HepG2 (cell line): ENCODE results near the gene PDZRN4. TPM values are rescaled to one million over a fixed set of nuclear protein-coding genes. Genes with fewer than 3 reads are reported as not detected.

Experiments used
- ATAC-seq: fragments of 200-7000 bp; cut with Tn5 transposase; 3 replicates; pipeline ENCODE4 v1.9.1; 2020; ENCODE audit warnings: mild to moderate bottlenecking, moderate library complexity
- BruUV-seq: library from RNA; stranded (reverse); fragments of 400-500 nt; replicated peaks from 2 replicates; lab custom pipeline; 2021; lab: Mats Ljungman, UMichigan
- CTCF ChIA-PET: fragments of 300-600 bp; formaldehyde crosslinking; extraction: SDS; loops from one replicate; lab custom pipeline; 2021; ENCODE audit warnings: low total read pairs, inconsistent platforms, low intra/inter-chr PET ratio; lab: Yijun Ruan, JAX
- POLR2A ChIA-PET: fragments of 350-600 bp; sonication (Branson Sonifier 250); formaldehyde crosslinking; loops from one replicate; lab custom pipeline; 2020; ENCODE audit warnings: antibody characterized with exemption, inconsistent platforms; lab: Yijun Ruan, JAX
- DNase-seq: peaks from one replicate; pipeline ENCODE4 v3.0.0-alpha.2; 2015; ENCODE audit warnings: low spot score
- FAIRE-seq: peaks from 3 replicates; lab custom pipeline; 2011; peaks lifted over from hg19 to GRCh38; lab: Jason Lieb, UNC
- H2AFZ ChIP-seq: one replicate; pipeline ENCODE4 v1.6.1; 2011; ENCODE audit warnings: low read length, inconsistent platforms
- H3K27ac ChIP-seq: fragments of 300-600 bp; 3 replicates; pipeline ENCODE4 v1.8.0; 2011; ENCODE audit warnings: mixed run types, mild to moderate bottlenecking, mixed read lengths, low read length, inconsistent platforms; ENCODE audit not compliant: insufficient read depth; ENCODE audit errors: extremely low read length
- H3K27me3 ChIP-seq, 2 experiments: fragments of 200-600 bp in 1 of 2; 2 replicates in 1 of 2; 3 replicates in 1 of 2; pipeline versions ENCODE4 v1.6.0 to v1.8.0; 2011; ENCODE audit warnings: low read length in 2 of 2, mild to moderate bottlenecking in 2 of 2, moderate library complexity in 2 of 2, inconsistent platforms in 1 of 2; ENCODE audit not compliant: insufficient read depth in 2 of 2, control insufficient read depth in 1 of 2
- H3K36me3 ChIP-seq, 2 experiments: fragments of 200-600 bp in 1 of 2; replicated peaks in 1 of 2; 2 replicates in 1 of 2; 3 replicates in 1 of 2; pipeline versions ENCODE4 v1.5.1 to v1.8.0; 2011; ENCODE audit warnings: low read length in 2 of 2, inconsistent platforms in 1 of 2; ENCODE audit not compliant: insufficient read depth in 2 of 2, control insufficient read depth in 1 of 2
- H3K4me1 ChIP-seq: 2 replicates; pipeline ENCODE4 v1.5.1; 2012; ENCODE audit warnings: low read length, inconsistent platforms; ENCODE audit not compliant: insufficient read depth
- H3K4me2 ChIP-seq: 2 replicates; pipeline ENCODE4 v1.6.0; 2011; ENCODE audit warnings: low read depth, low read length, inconsistent platforms
- H3K4me3 ChIP-seq, 3 experiments: fragments of 200-600 bp in 1 of 3; sonication (generic), shearing (Covaris generic) in 1 of 3; replicated peaks in 1 of 3; 2 replicates each; pipeline ENCODE4 v1.5.1; 2011 to 2016; ENCODE audit warnings: low read length in 3 of 3, inconsistent platforms in 2 of 3, low read depth in 2 of 3, mild to moderate bottlenecking in 2 of 3, control low read depth in 1 of 3, mixed read lengths in 1 of 3; ENCODE audit not compliant: insufficient read depth in 1 of 3
- H3K79me2 ChIP-seq: one replicate; pipeline ENCODE4 v1.6.1; 2011; ENCODE audit warnings: low read length, inconsistent platforms; ENCODE audit not compliant: insufficient read depth
- H3K9ac ChIP-seq: 2 replicates; pipeline ENCODE4 v1.6.0; 2011; ENCODE audit warnings: mild to moderate bottlenecking, low read depth, low read length, inconsistent platforms; ENCODE audit not compliant: insufficient read depth
- H3K9me3 ChIP-seq: 2 replicates; pipeline ENCODE4 v1.5.1; 2012; ENCODE audit warnings: mild to moderate bottlenecking, low read length
- H4K20me1 ChIP-seq: 2 replicates; pipeline ENCODE4 v1.6.0; 2011; ENCODE audit warnings: inconsistent platforms, mild to moderate bottlenecking, low read length, moderate library complexity; ENCODE audit not compliant: insufficient read depth
- DR1 ChIP-seq: sonication (generic); formaldehyde crosslinking; IDR thresholded peaks from 2 replicates; pipeline ENCODE4 v1.8.0; 2021; ENCODE audit warnings: mild to moderate bottlenecking, missing genetic modification reagents, inconsistent platforms
- E2F5 ChIP-seq: sonication (generic); formaldehyde crosslinking; conservative IDR thresholded peaks from 2 replicates; pipeline ENCODE4 v1.4.0; 2020; ENCODE audit warnings: missing genetic modification reagents
- FOXM1 ChIP-seq: sonication (generic); formaldehyde crosslinking; IDR thresholded peaks from 2 replicates; pipeline ENCODE4 v1.5.0; 2020; ENCODE audit warnings: missing genetic modification reagents
- GMEB1 ChIP-seq: sonication (generic); formaldehyde crosslinking; IDR thresholded peaks from 2 replicates; pipeline ENCODE4 v1.5.1; 2020; ENCODE audit warnings: missing genetic modification reagents, mild to moderate bottlenecking, borderline replicate concordance
- KLF9 ChIP-seq: IDR thresholded peaks from 2 replicates; pipeline ENCODE4 v1.6.1; 2016; ENCODE audit warnings: low read depth
- MBNL3 ChIP-seq: fragments of 250-450 bp; sonication (Bioruptor Pico); conservative IDR thresholded peaks from 2 replicates; pipeline ENCODE4 v1.8.0; 2022; ENCODE audit warnings: mild to moderate bottlenecking, inconsistent platforms
- WGBS: methylation state at CpG from one replicate; pipeline ENCODE4 v1.1.6; 2017; ENCODE audit warnings: low lambda C conversion rate; 5-methylcytosine and 5-hydroxymethylcytosine counted together
- in situ Hi-C: cut with HindIII; loops from 2 replicates; pipeline ENCODE4 v1.10.0; 2017; ENCODE audit warnings: low pct_unique_long_range_greater_than_20kb; ENCODE audit not compliant: extremely low pct_ligation_motif_present
- intact Hi-C: fragments of 100-400 bp; cut with micrococcal nuclease; formaldehyde crosslinking; loops from one replicate; pipeline ENCODE4 v1.10.0; 2022; ENCODE audit not compliant: unreplicated experiment
- polyA plus RNA-seq, 8 experiments: library from polyadenylated mRNA; depleted of rRNA in 3 of 8; stranded (reverse) in 7 of 8; unstranded in 1 of 8; fragments of >200 nt; fragmentation: Illumina TruSeq in 4 of 8; extraction: Trizol in 4 of 8; gene quantifications; 2 replicates each; pipeline versions ENCODE4 v1.2.1 to v1.2.3, GENCODE V29; 2011 to 2016; ENCODE audit warnings: low read depth in 4 of 8, missing spikeins in 1 of 8, mixed read lengths in 1 of 8; ENCODE audit not compliant: insufficient read depth in 1 of 8
- total RNA-seq, 5 experiments: library from RNA; depleted of rRNA; stranded (reverse); fragments of >200 nt; fragmentation: Illumina TruSeq; extraction: Trizol; gene quantifications; 2 replicates each; pipeline ENCODE4 v1.2.3, GENCODE V29; 2016; ENCODE audit warnings: low read depth in 1 of 5
- TF ChIP-seq, protein P1 (sequence below): sonication (generic); formaldehyde crosslinking; IDR thresholded peaks from 2 replicates; pipeline ENCODE4 v1.5.0; 2020; ENCODE audit warnings: mild to moderate bottlenecking, missing genetic modification reagents
- TF ChIP-seq, protein P2 (sequence below): sonication (generic); formaldehyde crosslinking; IDR thresholded peaks from 2 replicates; pipeline ENCODE4 v1.8.1; 2022; ENCODE audit warnings: mild to moderate bottlenecking, missing genetic modification reagents

The PDZRN4 gene
- total and polyA plus RNA-seq, 2 of the 13 experiments (the other 11 are each of a cell fraction or from before 2014, with no cell fraction given) = not detected

- ChIA-PET CTCF (no interaction called here), POLR2A (no interaction called here)
- no peak overlapping the region for H3K9ac ChIP-seq
- no peak for ATAC-seq
- H3K4me2 ChIP-seq = no peak overlapping the region
- no peaks in the 10 kb centered on the region for H3K4me1 ChIP-seq
- H2AFZ ChIP-seq = no peak overlapping the region
- H4K20me1 ChIP-seq = no peaks in the 10 kb centered on the region
- no peaks in the 10 kb centered on the region for H3K79me2 ChIP-seq
- no TSS peak for BruUV-seq
- in situ Hi-C loops = no loop called here
- under 1% methylated on average over 3 of the region's 3 CpGs for WGBS
- intact Hi-C loops = no loop called here
- no peak for TF ChIP-seq DR1 (CRISPR knock-in tag)
- TF ChIP-seq MBNL3 (CRISPR knock-in tag) = no peak
- TF ChIP-seq FOXM1 (CRISPR knock-in tag) = no peak
- H3K9me3 ChIP-seq = no peaks in the 10 kb centered on the region
- no peaks in the 10 kb centered on the region for H3K36me3 ChIP-seq
- H3K4me3 ChIP-seq = no peak overlapping the region
- no peak for FAIRE-seq
- H3K27ac ChIP-seq = no peak overlapping the region
- DNase-seq = no peak
- H3K27me3 ChIP-seq = no peaks in the 10 kb centered on the region; a peak in 1 of 5 replicates
These were observed 137.2 kb downstream of the PDZRN4 start for GRCh38 chr12:41325336-41325735.

GRCh38 chr12:41327096-41327895 lies 139.2 kb downstream of the PDZRN4 start:
- no peaks in the 10 kb centered on the region for H3K36me3 ChIP-seq
- no peak for FAIRE-seq
- no peak overlapping the region for H3K4me3 ChIP-seq
- no peak for DNase-seq
- no peaks in the 10 kb centered on the region; a peak in 1 of 5 replicates for H3K27me3 ChIP-seq
- POLR2A ChIA-PET = no interaction called here
- intact Hi-C loops = no loop called here
- no peak overlapping the region for H3K9ac ChIP-seq
- no peak overlapping the region for H3K27ac ChIP-seq
- H3K9me3 ChIP-seq = no peaks in the 10 kb centered on the region
- ATAC-seq = no peak
- 30% methylated on average over 4 of the region's 4 CpGs for WGBS
- H2AFZ ChIP-seq = no peak overlapping the region
- CTCF ChIA-PET = no interaction called here
- BruUV-seq = no TSS peak
- H4K20me1 ChIP-seq = no peaks in the 10 kb centered on the region
- H3K4me2 ChIP-seq = no peak overlapping the region
- H3K4me1 ChIP-seq = no peaks in the 10 kb centered on the region
- in situ Hi-C loops = no loop called here
- no peaks in the 10 kb centered on the region for H3K79me2 ChIP-seq
- TF ChIP-seq GMEB1 (CRISPR knock-in tag) (no peak), KLF9 (CRISPR knock-in tag) (no peak), E2F5 (CRISPR knock-in tag) (no peak)
- TF ChIP-seq, protein P1, sequence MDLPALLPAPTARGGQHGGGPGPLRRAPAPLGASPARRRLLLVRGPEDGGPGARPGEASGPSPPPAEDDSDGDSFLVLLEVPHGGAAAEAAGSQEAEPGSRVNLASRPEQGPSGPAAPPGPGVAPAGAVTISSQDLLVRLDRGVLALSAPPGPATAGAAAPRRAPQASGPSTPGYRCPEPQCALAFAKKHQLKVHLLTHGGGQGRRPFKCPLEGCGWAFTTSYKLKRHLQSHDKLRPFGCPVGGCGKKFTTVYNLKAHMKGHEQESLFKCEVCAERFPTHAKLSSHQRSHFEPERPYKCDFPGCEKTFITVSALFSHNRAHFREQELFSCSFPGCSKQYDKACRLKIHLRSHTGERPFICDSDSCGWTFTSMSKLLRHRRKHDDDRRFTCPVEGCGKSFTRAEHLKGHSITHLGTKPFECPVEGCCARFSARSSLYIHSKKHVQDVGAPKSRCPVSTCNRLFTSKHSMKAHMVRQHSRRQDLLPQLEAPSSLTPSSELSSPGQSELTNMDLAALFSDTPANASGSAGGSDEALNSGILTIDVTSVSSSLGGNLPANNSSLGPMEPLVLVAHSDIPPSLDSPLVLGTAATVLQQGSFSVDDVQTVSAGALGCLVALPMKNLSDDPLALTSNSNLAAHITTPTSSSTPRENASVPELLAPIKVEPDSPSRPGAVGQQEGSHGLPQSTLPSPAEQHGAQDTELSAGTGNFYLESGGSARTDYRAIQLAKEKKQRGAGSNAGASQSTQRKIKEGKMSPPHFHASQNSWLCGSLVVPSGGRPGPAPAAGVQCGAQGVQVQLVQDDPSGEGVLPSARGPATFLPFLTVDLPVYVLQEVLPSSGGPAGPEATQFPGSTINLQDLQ (CRISPR knock-in tag) = no peak
- TF ChIP-seq, protein P2, sequence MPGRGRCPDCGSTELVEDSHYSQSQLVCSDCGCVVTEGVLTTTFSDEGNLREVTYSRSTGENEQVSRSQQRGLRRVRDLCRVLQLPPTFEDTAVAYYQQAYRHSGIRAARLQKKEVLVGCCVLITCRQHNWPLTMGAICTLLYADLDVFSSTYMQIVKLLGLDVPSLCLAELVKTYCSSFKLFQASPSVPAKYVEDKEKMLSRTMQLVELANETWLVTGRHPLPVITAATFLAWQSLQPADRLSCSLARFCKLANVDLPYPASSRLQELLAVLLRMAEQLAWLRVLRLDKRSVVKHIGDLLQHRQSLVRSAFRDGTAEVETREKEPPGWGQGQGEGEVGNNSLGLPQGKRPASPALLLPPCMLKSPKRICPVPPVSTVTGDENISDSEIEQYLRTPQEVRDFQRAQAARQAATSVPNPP (CRISPR knock-in tag) = no peak
